ENCODE measurements around the gene CAMTA1.

DNA sequence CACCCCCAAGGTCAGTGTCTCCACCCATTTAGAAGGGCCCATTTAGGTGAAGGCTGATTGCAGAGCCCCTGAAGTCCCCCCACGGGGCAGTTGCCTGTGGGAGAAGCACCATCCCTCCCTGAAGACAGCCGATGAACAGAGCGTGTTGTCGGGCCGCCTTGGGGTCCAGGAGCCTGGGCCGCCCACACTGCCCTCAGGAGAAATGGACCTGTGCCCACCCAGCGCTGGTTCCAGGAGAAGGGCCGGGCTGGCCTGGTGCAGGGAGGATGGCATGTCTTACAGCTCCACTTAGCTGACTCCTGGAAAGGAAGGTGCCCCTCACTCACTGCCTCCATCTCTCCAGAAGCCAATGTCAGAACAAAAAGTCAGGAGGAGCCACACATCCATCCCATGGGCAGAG, 733.2 kb downstream of the CAMTA1 start:
- TF ChIP-seq EZH2 (IDR thresholded peaks at IDR 0.05) (no peak), SIN3A (IDR thresholded peaks at IDR 0.05; ENCODE audit: low read depth) (no peak), POLR2AphosphoS5 (IDR thresholded peaks at IDR 0.05; ENCODE audit: low read depth, low read length) (no peak), SP1 (IDR thresholded peaks at IDR 0.05; ENCODE audit: low read depth) (no peak), POLR2A (IDR thresholded peaks at IDR 0.05; ENCODE audit: borderline replicate concordance, extremely low read depth, insufficient read depth, insufficient read length) (no peak), CEBPB (IDR thresholded peaks at IDR 0.05; ENCODE audit: low read depth) (no peak), EGR1 (IDR thresholded peaks at IDR 0.05; ENCODE audit: low read depth) (no peak), TCF7L2 (IDR thresholded peaks at IDR 0.05; ENCODE audit: borderline replicate concordance, extremely low read depth, insufficient read depth, insufficient read length) (no peak)
- TF ChIP-seq, protein P1, sequence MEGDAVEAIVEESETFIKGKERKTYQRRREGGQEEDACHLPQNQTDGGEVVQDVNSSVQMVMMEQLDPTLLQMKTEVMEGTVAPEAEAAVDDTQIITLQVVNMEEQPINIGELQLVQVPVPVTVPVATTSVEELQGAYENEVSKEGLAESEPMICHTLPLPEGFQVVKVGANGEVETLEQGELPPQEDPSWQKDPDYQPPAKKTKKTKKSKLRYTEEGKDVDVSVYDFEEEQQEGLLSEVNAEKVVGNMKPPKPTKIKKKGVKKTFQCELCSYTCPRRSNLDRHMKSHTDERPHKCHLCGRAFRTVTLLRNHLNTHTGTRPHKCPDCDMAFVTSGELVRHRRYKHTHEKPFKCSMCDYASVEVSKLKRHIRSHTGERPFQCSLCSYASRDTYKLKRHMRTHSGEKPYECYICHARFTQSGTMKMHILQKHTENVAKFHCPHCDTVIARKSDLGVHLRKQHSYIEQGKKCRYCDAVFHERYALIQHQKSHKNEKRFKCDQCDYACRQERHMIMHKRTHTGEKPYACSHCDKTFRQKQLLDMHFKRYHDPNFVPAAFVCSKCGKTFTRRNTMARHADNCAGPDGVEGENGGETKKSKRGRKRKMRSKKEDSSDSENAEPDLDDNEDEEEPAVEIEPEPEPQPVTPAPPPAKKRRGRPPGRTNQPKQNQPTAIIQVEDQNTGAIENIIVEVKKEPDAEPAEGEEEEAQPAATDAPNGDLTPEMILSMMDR (IDR thresholded peaks at IDR 0.05 in 2 of 3, conservative IDR thresholded peaks at IDR 0.05 in 1 of 3; ENCODE audit: borderline replicate concordance in 1 of 3, insufficient read depth in 1 of 3, low read depth in 2 of 3, low read length in 2 of 3) = no peak
- TF ChIP-seq, protein P2, sequence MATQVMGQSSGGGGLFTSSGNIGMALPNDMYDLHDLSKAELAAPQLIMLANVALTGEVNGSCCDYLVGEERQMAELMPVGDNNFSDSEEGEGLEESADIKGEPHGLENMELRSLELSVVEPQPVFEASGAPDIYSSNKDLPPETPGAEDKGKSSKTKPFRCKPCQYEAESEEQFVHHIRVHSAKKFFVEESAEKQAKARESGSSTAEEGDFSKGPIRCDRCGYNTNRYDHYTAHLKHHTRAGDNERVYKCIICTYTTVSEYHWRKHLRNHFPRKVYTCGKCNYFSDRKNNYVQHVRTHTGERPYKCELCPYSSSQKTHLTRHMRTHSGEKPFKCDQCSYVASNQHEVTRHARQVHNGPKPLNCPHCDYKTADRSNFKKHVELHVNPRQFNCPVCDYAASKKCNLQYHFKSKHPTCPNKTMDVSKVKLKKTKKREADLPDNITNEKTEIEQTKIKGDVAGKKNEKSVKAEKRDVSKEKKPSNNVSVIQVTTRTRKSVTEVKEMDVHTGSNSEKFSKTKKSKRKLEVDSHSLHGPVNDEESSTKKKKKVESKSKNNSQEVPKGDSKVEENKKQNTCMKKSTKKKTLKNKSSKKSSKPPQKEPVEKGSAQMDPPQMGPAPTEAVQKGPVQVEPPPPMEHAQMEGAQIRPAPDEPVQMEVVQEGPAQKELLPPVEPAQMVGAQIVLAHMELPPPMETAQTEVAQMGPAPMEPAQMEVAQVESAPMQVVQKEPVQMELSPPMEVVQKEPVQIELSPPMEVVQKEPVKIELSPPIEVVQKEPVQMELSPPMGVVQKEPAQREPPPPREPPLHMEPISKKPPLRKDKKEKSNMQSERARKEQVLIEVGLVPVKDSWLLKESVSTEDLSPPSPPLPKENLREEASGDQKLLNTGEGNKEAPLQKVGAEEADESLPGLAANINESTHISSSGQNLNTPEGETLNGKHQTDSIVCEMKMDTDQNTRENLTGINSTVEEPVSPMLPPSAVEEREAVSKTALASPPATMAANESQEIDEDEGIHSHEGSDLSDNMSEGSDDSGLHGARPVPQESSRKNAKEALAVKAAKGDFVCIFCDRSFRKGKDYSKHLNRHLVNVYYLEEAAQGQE (IDR thresholded peaks at IDR 0.05; ENCODE audit: low read depth) = no peak
- TF ChIP-seq, protein P3, sequence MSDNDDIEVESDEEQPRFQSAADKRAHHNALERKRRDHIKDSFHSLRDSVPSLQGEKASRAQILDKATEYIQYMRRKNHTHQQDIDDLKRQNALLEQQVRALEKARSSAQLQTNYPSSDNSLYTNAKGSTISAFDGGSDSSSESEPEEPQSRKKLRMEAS (IDR thresholded peaks at IDR 0.05) = no peak

All from HCT116 (cell line).